HEK293T (cell line): Measurements from ENCODE around the gene WASHC3.

Experiments
- ELF4 ChIP-seq: fragments of 450-650 bp; IDR thresholded peaks from 2 replicates; pipeline ENCODE4 v1.6.1; 2017; ENCODE audit warnings: antibody characterized with exemption
- FOXM1 ChIP-seq: fragments of 450-650 bp; IDR thresholded peaks from 2 replicates; pipeline ENCODE4 v1.6.1; 2017; ENCODE audit warnings: mild to moderate bottlenecking, borderline replicate concordance
- L3MBTL2 ChIP-seq: fragments of 450-650 bp; conservative IDR thresholded peaks from 2 replicates; pipeline ENCODE4 v1.6.1; 2016; ENCODE audit warnings: mild to moderate bottlenecking

GRCh38 chr12:102052192-102053061 lies 9.4 kb downstream of the WASHC3 start:
- no peak for TF ChIP-seq L3MBTL2
- TF ChIP-seq FOXM1 = no peak
- TF ChIP-seq ELF4 = no peak
